Endometrium (tissue), 2 donors: ENCODE data around the gene BACH1.

Source experiments
- FAIRE-seq: peaks from 2 replicates; lab custom pipeline; 2012; peaks lifted over from hg19 to GRCh38; lab: Jason Lieb, UNC
- donor health status: control.
- donor health status: control.

Gene BACH1

DNA sequence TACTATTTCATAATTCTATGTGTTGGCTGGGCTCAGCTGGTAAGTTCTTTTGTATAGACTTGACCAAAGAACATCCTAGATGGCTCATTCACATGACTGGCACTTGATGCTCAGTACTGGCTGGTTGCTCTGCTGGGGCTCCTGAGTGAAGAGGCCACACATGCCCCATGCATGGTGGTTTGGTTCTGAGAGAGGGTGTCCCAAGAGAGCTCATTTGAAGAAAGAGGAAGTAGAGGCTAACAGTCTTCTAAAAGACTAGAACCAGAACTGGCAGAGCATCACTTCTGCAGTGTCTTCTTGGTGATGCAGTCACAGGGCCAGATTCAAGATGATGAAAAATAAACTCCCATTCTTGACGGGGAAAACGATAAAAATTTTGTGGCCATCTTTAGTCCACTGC is 5.2 kb upstream of the BACH1 start:
- FAIRE-seq = no peak

DNA sequence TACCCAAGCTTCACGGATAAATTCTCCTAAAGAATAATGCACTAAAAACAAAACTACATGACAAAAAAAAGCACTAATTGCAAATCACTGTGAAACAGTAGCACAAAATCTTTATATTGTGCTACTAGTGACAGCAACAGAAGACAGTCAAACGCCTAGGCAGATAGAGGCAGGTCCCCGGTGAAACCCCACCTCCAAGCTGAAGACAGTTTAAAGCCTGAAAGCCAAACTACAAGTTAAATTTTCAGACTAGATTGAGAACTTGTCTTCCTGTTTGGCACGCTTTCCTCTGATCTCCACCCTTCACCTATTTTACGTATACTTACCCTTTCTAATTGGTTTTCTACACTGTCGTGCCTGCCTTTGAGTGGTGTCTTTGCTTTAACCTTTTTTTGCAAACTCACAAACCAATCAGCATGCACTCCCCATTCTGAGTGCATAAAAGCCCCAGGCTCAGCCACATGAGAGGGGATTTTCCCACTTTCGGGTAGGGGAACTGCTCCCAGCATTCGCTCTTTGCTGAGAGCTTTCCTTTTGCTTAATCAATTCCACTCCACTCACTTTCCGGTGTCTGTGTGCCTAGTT is 3.6 kb upstream of the BACH1 start:
- no peak for FAIRE-seq

DNA sequence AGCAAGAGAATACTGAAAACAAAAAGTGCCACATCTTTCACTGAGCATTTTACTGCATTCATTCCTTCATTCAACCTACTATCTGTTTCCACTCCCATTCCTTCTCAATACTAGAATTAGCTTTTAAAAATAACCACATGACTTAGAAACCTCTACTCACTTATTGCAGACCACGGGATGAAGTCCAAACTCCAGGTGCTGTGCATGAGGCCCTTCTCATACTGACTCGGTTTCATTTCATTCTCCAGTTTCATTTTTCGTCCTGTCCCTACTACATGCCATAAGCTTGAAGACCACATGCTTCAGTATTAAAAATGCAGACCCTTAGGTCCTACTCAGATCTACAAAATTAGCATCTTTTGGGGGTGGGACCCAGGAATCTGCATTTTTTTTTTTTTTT is 2.3 kb upstream of the BACH1 start:
- FAIRE-seq = no peak

DNA sequence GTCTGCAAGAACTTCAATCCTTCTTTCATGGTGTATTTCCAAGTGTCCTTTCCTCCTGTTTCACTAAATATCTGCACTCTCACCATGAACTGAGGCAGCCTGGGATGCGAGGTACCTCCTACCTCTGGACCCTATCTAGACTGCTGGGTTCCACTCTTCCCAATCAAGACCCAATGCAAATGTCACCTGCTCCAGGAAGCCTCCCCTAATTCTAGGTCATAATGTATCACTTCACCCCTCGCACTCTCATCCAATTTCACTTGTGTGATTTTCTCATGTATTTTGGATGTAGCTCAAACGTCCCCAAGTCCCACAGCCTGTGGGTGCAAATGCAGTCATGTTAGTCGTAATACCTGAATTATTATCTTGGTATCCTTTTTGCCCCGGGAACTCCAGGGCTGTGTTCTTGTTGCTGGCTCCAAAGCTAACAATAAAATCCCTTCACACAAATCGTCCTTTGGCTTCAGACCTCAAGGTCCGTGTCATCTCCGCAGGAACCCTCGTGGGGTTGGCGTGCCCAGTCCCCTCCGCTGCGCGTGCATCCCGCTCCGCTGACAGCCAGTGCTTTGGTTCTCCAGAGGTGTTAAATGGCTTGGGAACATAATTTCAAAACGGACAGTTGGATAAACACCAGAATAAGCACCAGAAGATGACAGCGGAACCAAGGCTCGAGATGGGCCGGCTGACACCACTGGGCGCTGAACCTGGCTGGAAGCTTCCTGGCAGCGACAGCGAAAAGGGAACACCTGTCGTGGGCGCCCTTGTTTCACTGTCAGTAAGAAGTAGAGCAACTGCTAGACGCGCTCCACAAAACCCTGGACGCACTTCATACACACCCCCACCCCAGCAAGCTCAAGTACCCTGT is 1.0 kb upstream of the BACH1 start:
- no peak for FAIRE-seq

DNA sequence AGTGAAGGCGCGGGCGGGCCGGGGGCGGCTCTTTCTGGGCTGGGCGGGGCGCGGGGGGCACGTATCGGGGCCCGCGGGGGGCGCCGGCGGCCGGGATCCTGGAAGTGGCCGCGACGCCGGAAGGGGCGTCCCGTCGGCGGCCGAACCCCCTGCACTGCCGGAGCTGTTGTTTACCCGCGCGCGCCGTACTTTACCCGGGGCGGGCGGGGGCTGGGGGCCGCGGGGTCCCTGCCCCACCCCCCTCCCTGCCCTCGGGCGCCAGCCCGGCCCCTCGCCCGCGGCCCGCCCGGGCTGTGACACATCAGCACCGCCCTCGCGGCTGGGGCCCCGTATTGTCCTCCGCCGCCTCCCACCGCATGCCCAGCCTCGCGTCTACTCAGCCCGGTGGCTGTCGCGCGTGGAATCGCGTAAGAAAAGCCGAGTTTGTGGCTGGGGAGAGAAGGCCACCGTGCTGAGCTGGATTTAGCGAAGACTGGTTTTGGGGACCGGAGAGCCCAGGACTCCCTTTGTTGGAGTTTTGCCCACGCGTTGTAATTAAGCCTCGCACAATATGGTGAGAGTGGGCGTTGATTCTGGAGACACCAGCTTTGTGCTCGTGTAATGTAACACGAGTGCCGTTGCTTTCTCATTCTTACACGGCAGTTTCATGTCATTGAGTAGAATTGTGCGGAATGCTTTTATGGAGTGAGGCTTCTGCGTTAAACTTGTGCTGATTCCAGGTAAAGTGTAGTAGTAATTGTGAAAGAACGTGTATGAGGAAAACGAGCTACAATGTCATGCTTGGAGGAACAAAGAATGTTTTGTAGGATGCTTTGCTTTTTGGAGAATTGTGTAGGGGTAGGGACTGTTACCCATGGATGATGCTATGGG is 559 bp downstream of the BACH1 start:
- FAIRE-seq = no peak

DNA sequence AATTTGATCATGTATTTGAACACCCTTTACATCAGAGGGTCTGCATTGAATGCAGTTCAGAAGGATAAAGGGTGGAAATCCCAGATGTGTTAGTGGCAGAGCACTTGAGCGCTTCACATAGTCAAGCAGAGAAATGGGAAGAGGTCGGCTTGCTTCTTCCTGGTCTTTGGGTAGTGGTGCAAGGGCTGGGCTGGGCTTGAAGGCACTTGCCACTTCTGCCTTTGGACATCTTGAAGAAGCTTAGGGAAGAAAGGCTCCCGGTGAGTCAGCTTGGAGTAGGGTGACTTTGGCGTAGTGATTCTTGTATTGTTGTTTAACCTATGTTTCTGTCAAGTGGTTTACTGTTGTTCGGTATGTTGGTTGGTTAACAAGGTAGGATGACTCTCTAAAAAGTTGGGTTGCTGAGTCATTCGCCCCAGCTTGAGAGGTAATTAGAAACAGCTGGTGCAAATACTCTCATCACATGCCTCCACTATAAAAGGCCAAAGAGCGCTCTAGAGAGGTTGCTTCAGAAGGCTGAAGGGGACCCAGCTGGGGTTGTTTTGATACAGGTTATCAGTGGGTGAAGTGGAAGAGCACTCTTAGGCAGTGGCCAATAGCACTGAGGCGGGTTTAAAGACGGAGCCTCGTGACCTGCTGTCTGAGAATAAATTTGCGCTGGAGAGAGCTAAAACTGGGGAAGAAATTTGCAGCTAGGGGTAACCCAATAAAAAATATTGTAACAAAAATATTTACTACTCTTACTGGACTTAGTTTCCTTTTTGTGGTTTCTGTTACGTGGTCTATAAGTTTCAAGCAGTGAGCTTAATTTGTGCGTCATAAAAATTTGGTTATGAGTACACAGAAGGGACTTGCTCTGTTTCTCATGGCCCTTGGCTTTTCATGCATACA is 1.4 kb downstream of the BACH1 start:
- FAIRE-seq = no peak

DNA sequence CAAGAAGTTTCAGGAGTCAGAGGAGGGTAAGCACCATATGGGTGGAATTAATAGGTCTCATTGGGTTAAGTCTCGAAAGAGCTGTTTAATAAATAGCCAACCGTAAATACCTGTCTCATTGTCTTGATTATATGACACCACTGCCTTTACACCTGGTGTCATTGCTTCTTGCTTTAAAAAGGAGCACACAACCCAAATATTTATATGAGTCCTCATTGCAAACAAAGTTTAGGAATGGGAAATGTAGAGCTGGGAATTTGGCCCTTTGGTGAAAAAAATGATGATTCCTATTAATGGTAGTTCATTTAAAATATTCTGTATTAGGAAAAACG is 2.1 kb downstream of the BACH1 start:
- FAIRE-seq = no peak

DNA sequence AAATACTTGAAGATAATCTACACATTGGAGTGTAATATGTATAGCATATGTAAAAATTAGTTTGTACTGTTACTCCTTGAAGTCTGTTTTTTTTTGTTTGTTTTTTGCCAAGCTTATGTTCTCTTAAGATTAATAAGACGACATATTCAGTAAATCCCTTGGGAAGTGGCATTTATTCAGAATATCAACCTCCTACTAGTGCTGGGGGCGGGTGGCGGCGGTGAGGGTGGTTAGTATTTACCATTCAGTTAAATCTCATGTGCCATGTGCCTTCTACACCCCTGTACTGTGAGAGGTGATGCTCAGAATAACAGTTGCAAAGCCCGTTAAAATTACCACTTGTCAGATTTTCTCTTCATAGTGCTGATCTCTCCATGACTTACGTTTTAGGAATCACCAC is 3.0 kb downstream of the BACH1 start:
- no peak for FAIRE-seq

DNA sequence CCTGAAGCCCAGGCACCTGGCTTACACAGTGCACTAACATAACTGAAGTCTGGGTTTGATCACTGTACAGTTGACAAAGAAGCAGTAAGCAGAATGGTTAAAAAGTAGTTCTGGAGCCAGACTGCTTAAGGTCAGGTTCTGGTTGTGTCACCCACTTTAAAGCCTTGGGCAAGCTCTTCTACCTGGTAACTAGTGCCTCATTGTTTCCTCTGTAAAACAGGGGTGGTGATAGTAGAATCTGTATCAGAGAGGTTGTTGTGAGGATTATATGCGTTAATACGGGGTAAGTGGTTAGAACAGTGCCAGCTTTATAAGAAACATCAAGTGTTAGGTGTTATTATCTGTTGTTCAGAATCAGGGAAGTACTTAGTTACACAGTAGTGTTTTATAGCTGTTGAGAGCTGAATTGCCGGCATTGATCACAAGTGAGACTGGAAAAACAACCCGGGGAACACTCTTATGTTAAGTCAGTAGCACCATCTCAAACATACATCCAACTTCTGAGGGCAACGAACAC is 3.7 kb downstream of the BACH1 start:
- FAIRE-seq = no peak

DNA sequence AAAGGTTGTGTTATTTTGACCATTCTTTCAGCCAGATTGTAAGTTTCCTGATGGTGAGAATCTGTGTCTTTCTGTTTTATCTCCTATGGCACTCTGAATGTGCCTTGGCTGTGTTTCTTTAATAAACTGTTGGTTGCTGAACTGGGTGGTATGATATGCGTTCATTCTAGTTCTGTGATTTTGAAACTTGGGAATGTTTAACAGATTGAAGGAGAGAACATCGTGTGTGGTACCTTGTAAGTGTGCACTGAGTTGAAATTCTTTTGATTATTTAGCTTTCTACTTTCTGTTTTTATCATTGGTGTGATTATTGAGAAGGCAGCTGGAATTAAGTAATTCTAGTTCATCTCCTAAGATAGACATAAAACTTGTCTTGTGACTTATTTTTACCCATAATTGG is 4.6 kb downstream of the BACH1 start:
- FAIRE-seq = no peak

DNA sequence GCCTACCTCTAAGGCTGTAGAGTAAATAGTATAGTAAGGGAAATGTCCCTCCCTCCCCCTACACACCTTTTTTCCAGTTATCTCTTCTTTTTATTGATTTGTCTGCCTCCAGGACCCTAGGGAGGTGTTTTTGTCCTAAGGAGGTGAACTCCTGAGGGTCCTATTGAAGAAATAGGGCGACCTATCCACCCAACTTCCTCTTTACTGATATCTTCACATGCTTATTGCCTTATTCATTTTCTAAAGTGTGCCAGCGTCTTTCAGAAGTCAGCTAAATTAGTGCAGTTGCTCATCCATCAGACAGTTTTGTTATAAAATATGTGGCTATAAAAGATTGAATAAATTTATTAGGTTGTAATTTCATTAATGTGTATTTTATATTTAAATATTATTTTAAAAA is 5.9 kb downstream of the BACH1 start:
- no peak for FAIRE-seq

DNA sequence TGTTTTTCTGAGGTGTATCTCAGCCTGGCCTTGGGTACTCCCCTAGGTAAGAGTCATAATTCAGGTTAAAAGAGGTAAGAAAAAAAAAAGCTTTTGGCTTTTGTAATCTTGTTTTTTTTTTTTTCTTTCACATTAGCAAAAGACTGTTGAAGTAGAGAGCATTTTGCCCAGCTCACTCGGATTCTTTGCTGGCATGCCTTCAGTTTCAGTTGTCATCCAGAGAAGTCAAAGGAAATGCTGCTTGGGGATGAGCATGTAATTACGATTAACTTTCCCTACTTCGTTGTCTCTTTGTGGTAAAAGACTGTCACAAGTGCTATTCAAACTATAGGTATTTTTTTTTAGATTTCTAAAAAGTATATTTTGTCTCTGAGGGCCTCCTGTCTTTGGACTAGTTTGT is 6.3 kb downstream of the BACH1 start:
- FAIRE-seq = no peak

DNA sequence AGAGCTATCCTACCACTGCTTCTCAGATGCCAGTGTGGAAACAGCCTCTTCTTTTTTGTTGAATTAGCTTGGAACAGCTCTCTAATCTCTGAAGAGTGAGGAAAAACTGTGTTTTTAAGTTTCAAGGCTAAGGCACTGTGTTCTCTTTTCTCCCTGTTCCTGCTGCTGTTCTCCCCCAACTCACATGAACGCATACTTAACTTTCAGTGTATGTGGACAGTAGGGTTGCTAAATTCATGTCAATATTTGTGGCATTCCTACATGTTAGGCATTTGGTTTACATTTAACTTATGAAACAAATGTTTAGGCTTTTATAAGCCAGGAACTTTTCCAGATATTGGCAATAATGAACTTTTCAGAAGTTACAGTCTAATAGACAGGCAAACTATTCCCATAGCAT is 6.8 kb downstream of the BACH1 start:
- no peak for FAIRE-seq

DNA sequence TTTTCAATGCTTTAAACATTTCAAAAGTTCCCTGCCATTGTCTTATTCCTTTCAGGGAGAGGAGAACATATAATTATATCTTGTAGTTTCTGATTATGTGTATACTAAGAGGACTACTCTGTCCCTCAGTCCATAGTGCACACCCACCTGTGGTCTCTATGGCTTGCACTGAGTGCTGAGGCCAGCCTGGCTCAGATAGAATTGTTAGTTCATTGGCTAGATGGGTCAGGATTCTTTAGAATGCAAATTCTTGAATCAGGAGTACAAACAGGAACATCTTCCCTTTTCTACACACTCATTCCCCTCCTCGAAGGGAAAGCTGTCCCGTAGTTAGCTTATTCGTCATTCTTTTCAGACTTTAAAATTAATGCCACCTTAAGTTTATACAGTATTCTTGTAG is 8.2 kb downstream of the BACH1 start:
- FAIRE-seq = no peak

DNA sequence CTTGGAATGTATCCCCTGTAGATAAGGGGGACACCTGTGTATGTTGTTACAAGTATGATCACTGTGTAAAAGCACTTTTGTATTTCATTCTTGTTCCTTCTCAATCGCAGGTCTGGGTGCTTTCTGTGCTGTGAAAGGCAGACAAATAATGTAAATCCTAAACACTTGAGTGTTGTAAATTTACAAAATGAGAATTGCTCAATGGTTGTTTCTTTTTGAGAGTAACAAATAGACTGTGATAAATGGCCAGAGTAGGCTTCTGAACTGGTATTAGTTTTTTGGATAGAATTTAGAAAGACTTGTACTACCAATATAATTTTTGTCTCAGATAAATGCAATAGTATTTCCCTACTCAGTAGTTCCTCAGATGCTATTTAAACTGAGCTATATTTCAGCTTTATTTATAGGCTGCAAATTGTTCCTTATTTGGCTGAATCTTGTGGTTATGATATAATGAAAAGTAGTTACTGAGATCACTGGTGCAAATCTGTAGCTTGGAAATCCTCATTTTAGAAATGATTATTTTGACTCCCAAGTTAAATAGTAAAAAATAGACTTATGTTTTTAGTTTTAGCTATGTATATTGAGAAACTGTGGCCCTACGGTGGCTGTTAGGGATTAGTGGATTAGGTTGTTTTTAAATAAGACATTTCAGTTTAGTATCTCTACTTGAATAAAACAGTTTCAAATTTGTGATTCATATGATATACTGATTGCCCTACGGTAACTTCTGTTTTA is 9.2 kb downstream of the BACH1 start:
- FAIRE-seq = no peak

DNA sequence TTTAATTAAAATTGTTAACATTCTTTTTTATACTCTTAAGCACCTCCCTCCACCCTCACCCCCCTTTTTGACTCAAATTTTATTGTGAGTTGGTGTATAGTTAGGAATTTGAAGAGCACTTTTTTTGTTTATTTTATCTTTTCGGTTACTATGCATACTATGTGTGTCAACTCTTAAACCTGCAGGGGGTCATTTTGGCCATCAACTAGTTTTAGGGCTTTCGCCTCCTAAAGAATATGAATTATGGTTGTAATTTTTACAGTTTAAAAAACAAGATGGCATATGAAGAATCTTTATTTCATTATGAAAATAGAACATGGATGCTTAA is 9.7 kb downstream of the BACH1 start:
- FAIRE-seq = no peak

DNA sequence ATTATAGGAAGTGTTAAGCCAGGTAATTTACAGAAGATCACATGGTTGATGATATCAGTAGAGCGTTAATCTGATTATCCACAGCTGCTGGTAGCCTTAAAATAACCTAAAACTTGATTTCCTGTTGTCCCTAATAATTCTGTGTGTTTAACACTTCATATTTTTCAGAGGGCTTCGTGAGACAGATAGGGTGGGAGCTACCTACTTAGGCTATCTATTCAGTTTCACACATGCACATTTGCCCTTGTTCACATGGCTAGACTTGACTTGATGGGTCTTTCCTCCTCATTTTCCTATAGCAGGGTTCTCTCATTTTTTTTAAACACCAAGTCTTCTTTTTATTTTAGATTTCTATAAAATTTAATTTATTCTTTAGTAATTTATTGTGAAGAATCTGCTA is 11.0 kb downstream of the BACH1 start:
- FAIRE-seq = no peak

DNA sequence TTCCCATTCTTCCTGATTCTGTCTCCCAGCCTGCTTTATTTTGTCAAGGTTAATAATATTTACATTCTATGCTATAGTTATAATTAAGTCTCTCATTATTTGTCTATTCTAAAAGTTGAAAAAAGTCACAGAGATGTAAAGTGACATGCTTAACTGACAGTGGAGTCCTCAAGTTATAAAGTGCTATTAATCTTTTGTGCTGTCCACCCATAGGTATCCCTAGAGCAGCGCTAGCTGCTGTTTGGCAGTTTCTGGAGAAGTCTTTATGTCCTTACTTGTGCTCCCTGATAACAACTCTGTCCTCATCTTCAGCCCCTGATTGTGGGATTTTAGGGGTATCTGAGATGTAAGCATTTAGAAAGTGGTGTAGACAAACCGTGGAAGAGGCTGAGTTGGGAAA is 13.1 kb downstream of the BACH1 start:
- FAIRE-seq = no peak

DNA sequence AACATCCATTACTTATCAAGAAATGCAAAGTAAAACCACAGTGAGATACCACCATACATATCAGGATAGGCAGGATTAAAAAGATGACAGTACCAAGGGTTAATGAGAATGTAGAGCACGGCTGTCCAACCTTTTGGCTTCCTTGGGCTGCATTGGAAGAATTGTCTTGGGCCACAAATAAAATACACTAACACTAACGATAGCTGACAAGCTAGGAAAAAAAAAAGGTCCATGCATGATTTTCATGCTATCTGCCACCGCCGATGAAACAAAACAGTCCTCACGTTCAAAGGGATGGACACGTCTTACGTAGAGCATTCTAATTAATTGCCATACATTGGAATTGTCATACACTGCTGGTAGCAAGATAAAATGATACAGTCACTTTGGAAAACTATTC is 14.3 kb downstream of the BACH1 start:
- FAIRE-seq = no peak

DNA sequence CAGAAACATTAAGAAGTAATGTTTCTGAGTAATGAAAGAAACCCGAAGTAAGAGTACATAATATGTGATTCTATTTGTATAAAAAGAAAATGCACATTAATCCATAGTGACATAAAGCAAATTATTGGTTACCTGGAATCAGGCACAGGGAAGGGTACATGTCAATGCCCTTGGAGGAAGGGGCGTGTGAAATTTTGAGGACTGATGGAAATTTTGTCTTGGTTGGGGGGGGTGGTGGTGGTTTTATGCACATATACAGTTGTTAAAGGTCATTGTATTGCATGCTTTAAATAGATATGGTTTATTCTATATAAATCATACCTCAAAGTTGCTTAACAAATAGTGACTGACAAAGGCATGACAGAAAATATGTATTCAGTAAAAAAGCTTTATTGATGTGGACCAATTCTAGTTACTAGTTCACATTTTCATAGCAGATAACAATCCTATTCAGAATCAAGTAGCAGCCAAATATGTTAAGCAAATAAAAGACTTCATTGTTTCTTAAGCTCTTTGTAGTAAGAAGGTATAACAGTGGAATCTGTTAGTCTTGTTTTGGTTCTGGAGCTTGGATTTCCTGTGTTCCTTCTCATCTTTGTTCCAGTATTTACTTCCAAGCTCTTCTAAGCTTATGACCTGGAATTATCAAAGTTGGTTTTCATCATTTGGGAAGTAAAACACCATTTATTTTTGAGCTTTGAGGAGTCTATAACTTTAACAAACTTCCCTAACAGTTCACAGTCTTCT is 15.1 kb downstream of the BACH1 start:
- FAIRE-seq = no peak
